ACC112 (cell line): ENCODE data around the gene PPP1R3F.

ENCODE experiments used
- H2AFZ ChIP-seq: fragments of 200-600 bp; sonication (generic); one replicate; pipeline ENCODE4 v1.6.0; 2017; ENCODE audit warnings: antibody characterized with exemption, low read length; ENCODE audit not compliant: unreplicated experiment
- H3K27ac ChIP-seq: fragments of 200-600 bp; sonication (generic); 2 replicates; pipeline ENCODE4 v1.5.1; 2014; ENCODE audit warnings: low read depth, mild to moderate bottlenecking, antibody characterized with exemption, low read length, moderate library complexity
- H3K27me3 ChIP-seq: fragments of 200-600 bp; sonication (generic); 2 replicates; pipeline ENCODE4 v1.6.1; 2014; ENCODE audit warnings: mild to moderate bottlenecking, antibody characterized with exemption, low read length, moderate library complexity, mixed read lengths; ENCODE audit not compliant: insufficient read depth
- H3K36me3 ChIP-seq: fragments of 200-600 bp; sonication (generic); 2 replicates; pipeline ENCODE4 v1.6.1; 2016; ENCODE audit warnings: mild to moderate bottlenecking, antibody characterized with exemption, low read length, moderate library complexity, mixed read lengths; ENCODE audit not compliant: insufficient read depth
- H3K4me1 ChIP-seq: fragments of 200-600 bp; sonication (generic); one replicate; pipeline ENCODE4 v1.6.1; 2016; ENCODE audit warnings: low read length, mixed read lengths; ENCODE audit not compliant: insufficient read depth, unreplicated experiment, control insufficient read depth
- H3K4me3 ChIP-seq: fragments of 200-600 bp; sonication (generic); 2 replicates; pipeline ENCODE4 v1.5.1; 2014; ENCODE audit warnings: mild to moderate bottlenecking, low read depth, low read length
- H3K79me2 ChIP-seq: fragments of 200-600 bp; sonication (generic); one replicate; pipeline ENCODE4 v1.6.0; 2016; ENCODE audit warnings: low read length; ENCODE audit not compliant: control insufficient read depth, unreplicated experiment, insufficient read depth

PPP1R3F gene, protein sequence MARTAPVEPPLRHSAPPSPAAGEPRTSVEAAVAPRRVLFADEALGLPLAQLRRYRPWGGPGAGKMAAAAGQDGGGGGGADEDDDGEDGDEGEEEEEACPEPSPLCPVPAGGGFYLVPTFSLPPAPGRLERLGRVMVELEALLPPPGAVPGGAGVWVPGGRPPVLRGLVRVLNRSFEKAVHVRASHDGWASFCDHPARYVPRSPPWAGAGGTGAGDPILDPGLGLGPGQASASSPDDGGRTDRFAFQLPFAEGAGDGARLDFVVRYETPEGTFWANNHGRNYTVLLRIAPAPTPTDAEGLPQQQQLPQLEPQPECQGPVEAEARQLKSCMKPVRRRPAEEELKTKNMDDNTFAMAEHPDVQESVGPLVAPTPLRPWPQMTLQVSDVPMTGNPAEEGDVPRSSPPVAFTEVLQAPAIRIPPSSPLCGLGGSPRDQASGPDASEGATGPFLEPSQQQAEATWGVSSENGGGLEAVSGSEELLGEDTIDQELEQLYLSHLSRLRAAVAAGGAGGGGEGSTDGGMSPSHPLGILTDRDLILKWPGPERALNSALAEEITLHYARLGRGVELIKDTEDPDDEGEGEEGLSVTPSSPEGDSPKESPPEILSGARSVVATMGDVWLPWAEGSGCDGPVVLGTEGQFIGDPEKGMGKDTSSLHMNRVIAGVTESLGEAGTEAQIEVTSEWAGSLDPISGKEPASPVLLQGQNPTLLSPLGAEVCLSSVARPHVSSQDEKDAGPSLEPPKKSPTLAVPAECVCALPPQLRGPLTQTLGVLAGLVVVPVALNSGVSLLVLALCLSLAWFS

DNA sequence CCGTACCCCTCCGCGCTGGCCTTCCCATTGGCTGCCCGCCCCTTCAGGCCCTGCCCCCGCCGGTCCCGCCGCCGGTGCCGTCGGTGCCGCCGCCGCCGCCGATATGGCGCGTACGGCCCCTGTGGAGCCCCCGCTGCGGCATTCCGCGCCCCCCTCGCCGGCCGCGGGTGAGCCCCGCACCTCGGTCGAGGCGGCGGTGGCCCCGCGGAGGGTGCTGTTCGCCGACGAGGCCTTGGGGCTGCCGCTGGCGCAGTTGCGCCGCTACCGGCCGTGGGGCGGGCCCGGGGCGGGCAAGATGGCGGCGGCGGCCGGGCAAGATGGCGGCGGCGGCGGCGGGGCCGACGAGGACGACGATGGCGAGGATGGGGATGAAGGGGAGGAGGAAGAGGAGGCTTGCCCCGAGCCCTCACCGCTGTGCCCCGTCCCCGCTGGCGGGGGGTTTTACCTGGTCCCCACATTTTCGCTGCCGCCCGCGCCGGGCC is at the start of gene PPP1R3F:
PPP1R3F (plus strand) TSS at position 27 of the 482 bp plus-strand sequence; CDS start at position 104, 77 bp downstream.
- Histone ChIP-seq H3K79me2 (peaks cover 32% of the 10 kb centered on the region), H3K27ac (peak within 1 kb of the TSS; percentile 89), H3K36me3 (no peaks in the 10 kb centered on the region), H3K27me3 (no peaks in the 10 kb centered on the region), H3K4me1 (peaks cover 16% of the 10 kb centered on the region), H2AFZ (peak within 1 kb of the TSS; percentile 86), H3K4me3 (peak within 1 kb of the TSS; percentile 79)

DNA sequence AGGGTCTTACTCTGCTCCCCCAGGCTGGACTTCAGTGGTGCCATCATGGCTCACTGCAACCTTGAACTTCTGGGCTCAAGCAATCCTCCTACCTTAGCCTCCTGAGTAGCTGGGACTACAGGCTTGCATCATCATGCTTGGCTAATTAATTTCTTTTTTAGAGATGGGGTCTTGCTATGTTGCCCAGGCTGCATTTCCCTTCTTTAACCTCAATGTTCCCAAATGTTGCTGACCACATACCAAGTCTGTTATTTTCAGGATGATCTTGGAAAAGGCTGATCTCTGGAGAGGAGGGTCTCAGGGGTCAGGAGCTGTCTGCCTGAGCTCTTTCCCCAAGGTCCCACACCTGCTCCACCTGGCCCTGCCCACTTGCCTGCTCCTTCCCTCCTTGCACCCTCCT is 49.5 kb upstream of the PPP1R3F start:
- H3K27ac ChIP-seq = no peak overlapping the region
- no peaks in the 10 kb centered on the region for H3K79me2 ChIP-seq
- H3K4me3 ChIP-seq = no peak overlapping the region
- H3K27me3 ChIP-seq = no peaks in the 10 kb centered on the region
- no peaks in the 10 kb centered on the region for H3K4me1 ChIP-seq
- H3K36me3 ChIP-seq = no peaks in the 10 kb centered on the region
- H2AFZ ChIP-seq = no peak overlapping the region

DNA sequence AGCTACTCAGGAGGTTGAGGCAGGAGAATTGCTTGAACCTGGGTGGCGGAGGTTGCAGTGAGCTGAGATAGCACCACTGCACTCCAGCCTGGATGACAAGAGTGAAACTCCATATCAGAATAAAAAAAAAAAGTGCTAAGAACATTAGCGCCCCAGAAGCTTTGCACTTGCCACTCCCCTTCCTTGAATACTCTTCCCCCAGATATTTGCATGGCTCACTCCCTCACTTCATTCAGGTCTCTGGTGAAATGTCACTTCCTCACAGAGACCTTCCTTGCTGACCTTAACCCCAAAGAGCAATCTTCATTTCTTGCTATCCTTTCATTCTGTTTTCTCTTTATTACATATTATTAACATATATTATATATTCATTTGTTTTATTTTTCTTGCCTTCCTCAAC is 47.7 kb upstream of the PPP1R3F start:
- Histone ChIP-seq H2AFZ (no peak overlapping the region), H3K27ac (no peak overlapping the region), H3K36me3 (no peaks in the 10 kb centered on the region), H3K4me3 (no peak overlapping the region), H3K27me3 (no peaks in the 10 kb centered on the region), H3K79me2 (no peaks in the 10 kb centered on the region), H3K4me1 (no peaks in the 10 kb centered on the region)

DNA sequence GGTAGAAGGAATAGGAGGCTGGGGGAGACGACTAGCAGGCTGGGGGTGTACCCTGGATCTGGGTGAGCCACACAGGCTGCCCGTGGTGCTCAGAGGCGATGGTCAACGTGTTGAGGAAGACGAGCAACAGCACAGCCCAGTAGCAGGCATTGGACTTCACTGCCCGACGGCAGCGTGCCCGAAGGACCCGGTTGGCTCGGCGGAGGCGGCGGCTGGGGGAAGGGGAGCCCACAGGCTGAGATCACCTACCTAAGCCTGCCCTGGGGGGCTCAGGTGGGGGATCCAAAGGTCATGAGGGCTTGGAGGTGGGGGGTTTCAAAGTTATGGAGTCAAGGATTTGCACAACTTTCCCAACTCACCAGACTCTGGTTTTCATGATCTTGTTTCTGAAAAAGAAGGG is 43.7 kb upstream of the PPP1R3F start:
- Histone ChIP-seq H3K4me1 (no peaks in the 10 kb centered on the region), H2AFZ (no peak overlapping the region), H3K79me2 (no peaks in the 10 kb centered on the region), H3K36me3 (no peaks in the 10 kb centered on the region), H3K27ac (no peak overlapping the region), H3K27me3 (no peaks in the 10 kb centered on the region), H3K4me3 (no peak overlapping the region)

DNA sequence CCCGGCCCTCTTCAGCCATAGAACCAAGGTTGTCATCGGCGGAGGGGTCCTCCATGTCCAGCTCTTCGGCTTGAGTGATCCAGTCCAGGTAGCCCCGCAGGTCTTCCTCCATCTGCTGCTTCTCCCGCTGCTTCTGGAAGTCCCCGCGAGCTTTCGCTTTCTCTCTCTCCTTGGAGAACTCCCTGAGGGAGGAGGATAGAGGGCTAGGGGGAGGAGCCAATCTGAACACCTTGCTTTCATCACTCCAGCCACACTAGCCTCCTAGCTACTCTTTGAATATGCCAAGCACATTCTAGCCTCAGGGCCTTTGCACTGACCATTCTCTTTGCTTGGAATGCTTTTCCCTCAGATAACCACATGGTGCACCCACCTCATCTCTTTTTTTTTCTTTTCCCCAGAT is 42.6 kb upstream of the PPP1R3F start:
- Histone ChIP-seq H3K36me3 (no peaks in the 10 kb centered on the region), H3K4me3 (no peak overlapping the region), H3K79me2 (no peaks in the 10 kb centered on the region), H3K27me3 (no peaks in the 10 kb centered on the region), H3K4me1 (no peaks in the 10 kb centered on the region), H3K27ac (no peak overlapping the region), H2AFZ (no peak overlapping the region)

DNA sequence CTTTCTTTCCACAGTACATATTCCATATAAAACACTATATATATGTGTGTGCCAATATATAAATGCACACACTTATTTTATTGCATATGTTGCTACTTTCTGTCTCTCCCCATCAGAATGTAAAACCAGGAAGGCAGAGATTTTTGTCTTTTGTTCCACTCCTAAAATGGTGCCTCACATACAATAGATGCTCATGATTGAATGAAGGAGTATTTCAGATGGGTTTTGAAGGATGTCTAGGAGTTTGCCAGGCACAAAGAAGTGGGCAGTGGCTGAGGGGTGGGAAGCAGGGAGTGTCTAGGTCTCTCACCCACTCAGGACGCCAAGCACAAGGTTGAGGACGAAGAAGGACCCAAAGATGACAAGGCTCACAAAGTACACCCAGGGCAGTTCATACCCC is 41.9 kb upstream of the PPP1R3F start:
- Histone ChIP-seq H3K4me1 (no peaks in the 10 kb centered on the region), H3K27ac (no peak overlapping the region), H3K27me3 (no peaks in the 10 kb centered on the region), H3K4me3 (no peak overlapping the region), H3K79me2 (no peaks in the 10 kb centered on the region), H3K36me3 (no peaks in the 10 kb centered on the region), H2AFZ (no peak overlapping the region)

DNA sequence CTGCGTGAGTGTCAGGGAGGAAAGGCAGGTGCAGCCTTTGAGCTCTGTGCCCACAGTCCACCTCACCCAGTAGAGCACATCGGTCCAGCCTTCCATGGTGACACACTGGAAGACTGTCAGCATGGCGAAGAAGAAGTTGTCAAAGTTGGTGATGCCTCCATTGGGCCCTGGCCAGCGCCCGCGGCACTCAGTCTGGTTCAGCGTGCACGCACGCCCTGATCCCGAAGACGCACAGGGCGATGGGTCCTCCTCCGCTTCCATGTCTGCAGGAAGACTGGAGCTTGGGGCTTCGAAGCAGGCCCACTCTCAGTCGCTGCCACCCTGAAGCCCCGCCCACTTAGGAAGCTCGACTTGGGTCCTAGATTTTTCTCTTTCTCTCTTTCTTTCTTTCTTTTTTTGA is 41.4 kb upstream of the PPP1R3F start:
- no peaks in the 10 kb centered on the region for H3K4me1 ChIP-seq
- no peak overlapping the region for H2AFZ ChIP-seq
- H3K36me3 ChIP-seq = no peaks in the 10 kb centered on the region
- no peak overlapping the region for H3K27ac ChIP-seq
- H3K79me2 ChIP-seq = no peaks in the 10 kb centered on the region
- H3K27me3 ChIP-seq = no peaks in the 10 kb centered on the region
- no peak overlapping the region for H3K4me3 ChIP-seq

DNA sequence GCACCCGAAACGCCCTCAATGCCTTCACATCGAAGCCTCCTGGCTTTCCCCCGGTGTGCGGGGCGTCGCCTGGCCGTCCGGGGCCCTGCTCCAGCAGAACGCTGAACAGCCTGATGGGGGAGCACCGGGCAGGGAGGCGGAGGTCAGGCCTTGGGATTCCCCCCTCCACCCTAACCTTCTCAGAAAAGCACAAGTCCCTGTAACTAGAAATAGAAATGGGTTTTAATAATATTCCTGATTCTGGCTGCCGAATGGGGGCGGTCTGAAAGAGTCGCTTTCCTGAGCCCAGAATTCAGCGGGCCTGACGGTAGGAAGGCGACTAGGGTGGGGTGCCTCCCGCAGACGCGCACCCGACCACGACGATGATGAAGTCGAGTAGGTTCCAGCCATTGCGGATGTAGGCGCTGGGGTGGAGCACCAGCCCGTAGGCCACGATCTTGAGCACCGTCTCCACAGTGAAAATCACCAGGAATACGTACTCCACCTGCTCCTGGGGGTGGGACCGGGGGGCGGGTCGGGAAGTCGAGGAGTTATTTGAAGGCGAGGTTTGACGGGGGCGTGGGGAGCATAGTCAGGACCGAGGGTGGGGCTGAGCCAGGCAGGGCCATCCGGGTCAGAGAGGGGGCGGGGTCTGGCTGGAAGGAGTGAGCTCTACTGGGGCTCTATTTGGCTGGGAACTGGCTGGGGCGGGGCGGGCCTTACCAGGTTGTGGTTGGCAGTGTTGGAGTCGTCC is 38.9 kb upstream of the PPP1R3F start:
- Histone ChIP-seq H3K4me1 (no peaks in the 10 kb centered on the region), H3K79me2 (no peaks in the 10 kb centered on the region), H2AFZ (peak overlapping the region; percentile 42), H3K27me3 (no peaks in the 10 kb centered on the region), H3K36me3 (no peaks in the 10 kb centered on the region), H3K27ac (no peak overlapping the region), H3K4me3 (peak overlapping the region; percentile 59)

DNA sequence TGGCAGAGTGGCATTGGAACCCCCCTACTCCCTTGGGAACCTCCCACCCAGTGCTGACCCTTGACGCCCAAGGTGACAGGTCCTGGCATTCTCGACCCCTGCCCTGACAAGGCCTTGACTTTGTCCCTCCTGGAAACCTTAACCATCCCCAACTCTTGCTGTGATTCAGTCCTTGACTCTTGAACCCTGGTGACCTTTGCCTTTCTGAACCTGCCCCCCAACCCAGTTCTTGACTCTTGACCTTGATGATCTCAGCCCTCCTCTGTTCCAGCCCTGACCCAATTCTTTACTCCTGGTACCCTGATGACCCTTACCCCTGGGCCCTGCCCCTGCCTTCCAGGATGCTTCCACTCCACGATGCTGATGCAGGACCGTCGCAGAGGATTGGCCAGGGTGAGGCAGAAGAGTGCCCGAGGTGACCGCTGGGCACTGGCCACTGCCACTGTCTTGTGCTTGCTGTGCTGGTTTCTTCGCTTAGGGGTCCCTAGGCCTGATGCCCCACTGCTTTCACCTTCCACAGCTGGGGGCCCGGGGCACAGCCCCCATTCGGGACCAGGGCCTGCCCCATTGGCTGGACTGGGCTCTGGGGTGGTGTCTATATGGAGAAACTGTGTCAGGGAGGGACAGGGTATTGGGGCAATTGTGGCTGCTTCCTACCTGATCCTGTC is 38.1 kb upstream of the PPP1R3F start:
- H3K79me2 ChIP-seq = no peaks in the 10 kb centered on the region
- H2AFZ ChIP-seq = no peak overlapping the region
- no peaks in the 10 kb centered on the region for H3K4me1 ChIP-seq
- no peaks in the 10 kb centered on the region for H3K36me3 ChIP-seq
- H3K27ac ChIP-seq = no peak overlapping the region
- no peaks in the 10 kb centered on the region for H3K27me3 ChIP-seq
- H3K4me3 ChIP-seq = no peak overlapping the region

DNA sequence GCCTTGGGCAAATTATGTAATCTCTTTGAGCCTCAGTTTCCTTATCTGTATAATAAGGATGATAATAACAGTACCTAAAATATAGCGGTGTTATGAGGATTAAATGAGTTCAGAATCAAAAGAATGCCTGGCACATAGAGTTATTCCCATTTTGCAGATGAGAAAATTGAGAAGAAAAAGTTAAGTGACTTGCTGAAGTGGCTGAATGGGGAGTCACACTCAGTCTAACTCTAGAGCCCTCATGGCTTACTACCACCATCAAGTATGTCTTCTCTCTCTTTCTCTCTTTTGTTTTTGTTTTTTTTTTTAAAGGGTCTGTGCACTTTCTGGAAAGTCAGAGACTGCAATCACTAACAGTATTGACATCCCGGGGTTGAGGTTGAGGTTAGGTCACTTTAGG is 37.1 kb upstream of the PPP1R3F start:
- Histone ChIP-seq H3K27ac (no peak overlapping the region), H3K36me3 (no peaks in the 10 kb centered on the region), H3K4me1 (no peaks in the 10 kb centered on the region), H3K4me3 (no peak overlapping the region), H3K27me3 (no peaks in the 10 kb centered on the region), H3K79me2 (no peaks in the 10 kb centered on the region), H2AFZ (no peak overlapping the region)
